Activated CD8-positive, alpha-beta memory T cell treated with anti-CD3 and anti-CD28 coated beads, Interleukin-2, amount 50 U/mL, for 1 hour (primary cell): Measurements from ENCODE around the gene FAM181A.

Source experiments
- DNase-seq: peaks from one replicate; pipeline ENCODE4 v3.0.0-alpha.2; 2020; ENCODE audit errors: extremely low read depth

FAM181A gene

DNA sequence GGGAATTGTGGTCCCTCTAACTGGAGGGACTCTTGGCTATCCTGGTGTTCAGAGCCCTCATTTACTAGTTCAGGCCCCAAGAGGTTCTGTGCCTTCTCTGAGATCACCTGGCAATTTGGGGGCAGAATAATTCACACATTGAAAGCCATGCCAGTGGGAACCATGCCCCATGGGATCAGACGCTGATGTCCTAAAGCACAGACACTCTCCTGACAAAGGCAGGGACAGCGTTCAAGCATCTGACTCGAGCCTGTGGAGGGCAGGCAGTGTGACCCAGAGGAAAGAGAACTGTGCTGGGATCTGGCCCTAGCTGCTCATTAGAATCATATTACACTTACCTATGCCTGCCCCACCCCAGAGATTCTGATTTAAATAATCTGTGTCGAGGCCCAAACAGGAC, 51.6 kb downstream of the FAM181A start:
- no peak for DNase-seq
